Hematopoietic multipotent progenitor cell treated with erythropoietin and hydrocortisone succinate and interleukin-3 and kit ligand, for 15 days (in vitro differentiated cells): Measurements from ENCODE around the gene S100A12.

Experiments
- DNase-seq: peaks from one replicate; pipeline ENCODE4 v3.0.0-alpha.2; 2015; ENCODE audit warnings: low spot score

Gene S100A12

GRCh38 chr1:153324912-153325311 lies 50.5 kb downstream of the S100A12 start:
- no peak for DNase-seq
